NT2/D1 (cell line): Measurements from ENCODE around the gene HERPUD1.

ENCODE experiments used
- DNase-seq: peaks from one replicate; pipeline ENCODE4 v3.0.0-alpha.2; 2011; ENCODE audit warnings: low read depth, low spot score
- H3K27me3 ChIP-seq: 2 replicates; pipeline ENCODE4 v1.6.0; 2011; ENCODE audit warnings: mild to moderate bottlenecking; ENCODE audit not compliant: insufficient read length, insufficient read depth
- H3K36me3 ChIP-seq: 2 replicates; pipeline ENCODE4 v1.6.1; 2011; ENCODE audit warnings: mild to moderate bottlenecking, low read length, mixed read lengths; ENCODE audit not compliant: insufficient read depth, insufficient read length
- H3K4me1 ChIP-seq: 2 replicates; pipeline ENCODE4 v1.5.1; 2011; ENCODE audit not compliant: insufficient read depth, insufficient read length
- H3K4me3 ChIP-seq: 2 replicates; pipeline ENCODE4 v1.5.1; 2011; ENCODE audit warnings: low read depth; ENCODE audit not compliant: insufficient read length
- H3K9ac ChIP-seq: 2 replicates; pipeline ENCODE4 v1.6.0; 2011; ENCODE audit warnings: low read depth; ENCODE audit not compliant: insufficient read length
- H3K9me3 ChIP-seq: 2 replicates; pipeline ENCODE4 v1.5.1; 2011; ENCODE audit warnings: mild to moderate bottlenecking, low read length; ENCODE audit not compliant: insufficient read depth
- SUZ12 ChIP-seq: IDR thresholded peaks from 2 replicates; pipeline ENCODE4 v1.6.1; 2011; ENCODE audit not compliant: insufficient read length, insufficient read depth; ENCODE audit errors: extremely low read depth
- YY1 ChIP-seq: IDR thresholded peaks from 2 replicates; pipeline ENCODE4 v1.6.1; 2011; ENCODE audit not compliant: insufficient read length, insufficient read depth
- ZNF274 ChIP-seq: IDR thresholded peaks from 2 replicates; pipeline ENCODE4 v1.6.1; 2011; ENCODE audit warnings: mild to moderate bottlenecking, low read depth, low read length

Gene HERPUD1

GRCh38 chr16:56919099-56919800 lies 12.7 kb upstream of the HERPUD1 start:
- no peaks in the 10 kb centered on the region for H3K9me3 ChIP-seq

DNA sequence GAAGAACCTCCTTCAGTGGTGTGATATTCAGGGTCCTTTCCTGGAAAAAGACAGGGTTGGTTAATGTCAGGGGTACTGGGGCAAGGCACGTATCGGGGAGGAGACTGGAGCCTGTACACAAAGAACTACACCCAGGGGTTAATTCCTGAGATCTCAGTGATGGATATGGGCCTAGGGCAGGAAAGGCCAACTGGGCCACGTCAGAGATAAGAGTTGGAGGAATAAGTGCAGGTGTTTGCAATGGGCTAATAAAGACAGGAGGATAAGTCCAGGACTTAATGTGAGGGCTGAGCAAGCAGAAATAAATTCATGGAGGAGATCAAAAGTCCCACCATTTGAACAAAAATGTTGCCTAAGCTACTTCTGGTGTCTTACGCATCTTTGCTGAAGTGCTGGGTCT lies 10.4 kb upstream of the HERPUD1 start:
- TF ChIP-seq YY1 (no peak), ZNF274 (no peak), SUZ12 (no peak)
- DNase-seq, result no peak
- H3K27me3 ChIP-seq, result no peaks in the 10 kb centered on the region
- H3K9me3 ChIP-seq, result no peaks in the 10 kb centered on the region
- H3K4me3 ChIP-seq, result no peak overlapping the region
- no peaks in the 10 kb centered on the region for H3K4me1 ChIP-seq
- H3K9ac ChIP-seq, result no peak overlapping the region
- no peaks in the 10 kb centered on the region for H3K36me3 ChIP-seq

More at GRCh38 chr16:56919099-56919800, 12.7 kb upstream of the HERPUD1 start:
- Histone ChIP-seq H3K9ac (no peak overlapping the region), H3K27me3 (no peaks in the 10 kb centered on the region), H3K4me1 (no peaks in the 10 kb centered on the region), H3K36me3 (no peaks in the 10 kb centered on the region), H3K4me3 (no peak overlapping the region)
- TF ChIP-seq ZNF274 (no peak), YY1 (no peak), SUZ12 (no peak)
- no peak for DNase-seq

GRCh38 chr16:56923481-56924091 lies 8.4 kb upstream of the HERPUD1 start:
- no peaks in the 10 kb centered on the region for H3K4me1 ChIP-seq
- H3K36me3 ChIP-seq, result no peaks in the 10 kb centered on the region
- no peak for DNase-seq

GRCh38 chr16:56927471-56927870 lies 4.5 kb upstream of the HERPUD1 start:
- H3K9me3 ChIP-seq, result no peaks in the 10 kb centered on the region
- TF ChIP-seq SUZ12 (no peak), YY1 (no peak), ZNF274 (no peak)
- H3K36me3 ChIP-seq, result no peaks in the 10 kb centered on the region
- no peaks in the 10 kb centered on the region for H3K27me3 ChIP-seq
- DNase-seq, result no peak
- peaks cover 4% of the 10 kb centered on the region for H3K4me1 ChIP-seq
- no peak overlapping the region for H3K4me3 ChIP-seq
- H3K9ac ChIP-seq, result no peak overlapping the region

More at GRCh38 chr16:56923481-56924091, 8.4 kb upstream of the HERPUD1 start:
- H3K4me3 ChIP-seq, result no peak overlapping the region
- H3K9me3 ChIP-seq, result no peaks in the 10 kb centered on the region
- no peaks in the 10 kb centered on the region for H3K27me3 ChIP-seq
- H3K9ac ChIP-seq, result no peak overlapping the region
- TF ChIP-seq SUZ12 (no peak), YY1 (no peak), ZNF274 (no peak)

DNA sequence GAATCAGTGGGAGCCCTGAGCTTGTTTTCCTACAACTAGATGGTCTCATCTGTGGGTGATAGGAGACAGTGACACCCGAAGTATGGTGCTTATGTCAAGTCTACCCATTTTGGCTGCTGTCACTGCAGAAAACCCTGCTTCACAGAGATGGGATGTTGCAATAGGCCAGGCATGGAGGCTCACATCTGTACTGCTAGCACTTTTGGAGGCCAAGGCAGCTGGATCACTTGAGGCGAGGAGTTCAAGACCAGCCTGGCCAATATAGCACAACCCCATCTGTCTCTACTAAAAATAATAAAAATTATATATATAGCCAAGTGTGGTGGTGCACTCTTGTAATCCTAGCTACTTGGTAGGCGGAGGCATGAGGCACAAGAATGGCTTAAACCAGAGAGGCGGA lies 2.3 kb upstream of the HERPUD1 start:
- H3K27me3 ChIP-seq, result no peaks in the 10 kb centered on the region
- H3K9ac ChIP-seq, result no peak overlapping the region
- TF ChIP-seq SUZ12 (no peak), ZNF274 (no peak), YY1 (no peak)

DNA sequence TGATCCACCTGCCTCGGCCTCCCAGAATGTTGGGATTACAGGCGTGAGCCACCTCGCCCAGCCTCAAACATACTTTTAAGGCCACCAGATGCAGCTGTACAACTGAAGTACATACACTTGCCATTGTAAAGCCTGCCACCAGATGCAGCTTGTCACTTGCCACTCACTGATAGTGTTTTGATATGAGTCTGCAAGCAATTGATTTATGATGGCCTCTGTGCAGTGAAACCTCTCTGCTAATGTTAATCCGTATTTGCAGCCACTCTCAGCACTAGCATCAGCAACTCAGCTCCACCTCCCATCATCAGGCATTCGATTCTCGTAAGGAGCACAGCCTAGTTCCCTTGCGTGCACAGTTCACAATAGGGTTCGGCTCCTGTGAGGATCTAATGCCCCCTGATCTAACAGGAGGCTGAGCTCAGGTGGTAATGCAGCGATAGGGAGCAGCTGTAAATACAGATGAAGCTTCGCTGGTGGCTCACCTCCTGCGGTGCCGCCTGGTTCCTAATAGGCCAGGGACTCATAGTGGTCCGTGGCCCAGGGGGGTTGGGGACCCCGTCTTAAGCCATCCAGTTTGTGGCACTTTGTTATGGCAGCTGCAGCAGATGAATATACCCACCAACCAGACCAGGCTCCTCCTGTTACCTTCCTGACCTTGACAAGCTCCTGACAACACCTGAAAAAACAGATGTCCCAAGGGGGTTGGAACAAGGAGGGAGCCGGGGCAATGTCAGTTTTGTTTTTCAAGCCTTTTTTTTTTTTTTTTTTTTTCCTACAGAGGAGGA lies 1.3 kb upstream of the HERPUD1 start:
- no peaks in the 10 kb centered on the region for H3K27me3 ChIP-seq
- TF ChIP-seq YY1, result no peak
- TF ChIP-seq ZNF274, result no peak
- TF ChIP-seq SUZ12, result no peak
- H3K4me1 ChIP-seq, result peaks cover 4% of the 10 kb centered on the region
- no peak overlapping the region for H3K4me3 ChIP-seq
- no peak overlapping the region for H3K9ac ChIP-seq
- DNase-seq, result no peak
- H3K36me3 ChIP-seq, result peaks cover 29% of the 10 kb centered on the region
- H3K9me3 ChIP-seq, result no peaks in the 10 kb centered on the region

More for the DNA sequence above, 2.3 kb upstream of the HERPUD1 start:
- no peak for DNase-seq
- Histone ChIP-seq H3K4me1 (peaks cover 4% of the 10 kb centered on the region), H3K9me3 (no peaks in the 10 kb centered on the region), H3K4me3 (no peak overlapping the region), H3K36me3 (peaks cover 19% of the 10 kb centered on the region)

DNA sequence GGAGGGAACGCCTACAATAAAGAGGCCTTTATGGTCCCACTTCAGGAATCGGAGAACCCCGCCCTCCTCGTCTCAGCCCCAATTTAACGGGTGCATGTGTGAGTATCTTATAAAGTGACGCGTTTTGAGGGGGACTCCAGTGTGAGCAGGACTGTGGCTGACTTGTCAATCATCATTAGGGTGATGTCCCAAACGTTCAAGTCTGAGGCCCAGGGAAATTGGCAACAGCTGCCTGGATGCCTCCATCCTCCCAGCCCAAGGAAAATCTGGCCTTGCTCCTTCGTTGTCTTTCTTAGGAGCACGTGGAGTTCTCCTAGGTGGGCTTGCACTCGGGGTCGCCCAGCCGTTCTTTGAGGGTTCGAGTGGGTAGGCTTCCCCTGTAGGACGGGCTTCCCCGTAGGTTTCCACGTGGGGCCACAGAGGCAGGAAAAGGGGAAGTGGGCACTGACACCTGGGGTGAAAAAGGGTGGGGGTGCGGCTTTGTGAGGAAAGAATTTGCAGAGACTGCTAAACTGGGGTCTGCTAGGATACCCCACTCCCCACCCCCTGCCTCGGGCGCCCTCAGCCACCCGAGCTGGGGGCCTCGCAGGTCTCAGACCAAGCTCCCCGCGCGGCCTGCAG lies 561 bp upstream of the HERPUD1 start:
- no peak for DNase-seq
- peaks cover 4% of the 10 kb centered on the region for H3K4me1 ChIP-seq
- H3K9me3 ChIP-seq, result no peaks in the 10 kb centered on the region
- H3K4me3 ChIP-seq, result peak overlapping the region; percentile 89
- H3K27me3 ChIP-seq, result no peaks in the 10 kb centered on the region
- peaks cover 36% of the 10 kb centered on the region for H3K36me3 ChIP-seq
- TF ChIP-seq SUZ12 (no peak), YY1 (no peak), ZNF274 (no peak)
- peak overlapping the region; percentile 80 for H3K9ac ChIP-seq
